Uterus (tissue), 4 donors: ENCODE results near the gene CCDC117. TPM values are rescaled to one million over a fixed set of nuclear protein-coding genes. Genes with fewer than 3 reads are reported as not detected.

Experiments used
- DNase-seq, 2 donors: peaks; one replicate each; pipeline ENCODE4 v3.0.0-alpha.2; 2019 to 2020
- H3K27ac ChIP-seq, 2 donors: fragments of 200-600 bp; sonication (generic); 1 replicate in 1 of 2; 2 replicates in 1 of 2; pipeline ENCODE4 v1.5.1; 2016 to 2018
- H3K27me3 ChIP-seq, 2 donors: fragments of 200-600 bp; sonication (generic); one replicate each; pipeline ENCODE4 v1.5.1; 2018 to 2019; ENCODE audit warnings: control low read depth in 1 of 2
- H3K36me3 ChIP-seq, 2 donors: fragments of 200-600 bp; sonication (generic); one replicate each; pipeline ENCODE4 v1.5.1; 2019; ENCODE audit warnings: control low read depth in 1 of 2
- H3K4me1 ChIP-seq, 2 donors: fragments of 200-600 bp; sonication (generic); one replicate each; pipeline ENCODE4 v1.5.1; 2018 to 2019; ENCODE audit warnings: control low read depth in 1 of 2
- H3K4me3 ChIP-seq, 2 donors: fragments of 200-600 bp; sonication (generic); 1 replicate in 1 of 2; 2 replicates in 1 of 2; pipeline ENCODE4 v1.5.1; 2018 to 2019; ENCODE audit warnings: mild to moderate bottlenecking in 1 of 2
- H3K9me3 ChIP-seq, 2 donors: fragments of 200-600 bp; sonication (generic); one replicate each; pipeline ENCODE4 v1.5.1; 2019; ENCODE audit warnings: control low read depth in 1 of 2
- CTCF ChIP-seq, 4 experiments: fragments of 200-600 bp in 2 of 4; fragments of 450-650 bp in 2 of 4; sonication (generic) in 2 of 4; IDR thresholded peaks; one replicate each; pipeline ENCODE4 v1.5.1; 2016 to 2019; ENCODE audit warnings: antibody characterized with exemption in 4 of 4, mild to moderate bottlenecking in 2 of 4, moderate library complexity in 1 of 4
- POLR2A ChIP-seq, 2 donors: fragments of 450-650 bp; IDR thresholded peaks; one replicate each; pipeline ENCODE4 v1.6.1; 2016; ENCODE audit warnings: antibody characterized with exemption in 2 of 2, mild to moderate bottlenecking in 1 of 2, moderate library complexity in 1 of 2
- intact Hi-C: fragments of 100-400 bp; cut with DNase I; formaldehyde crosslinking; loops from one replicate; pipeline ENCODE4 v1.15.1; 2023; ENCODE audit warnings: low total_unique reads
- total RNA-seq, 4 donors: library from RNA; depleted of rRNA in 3 of 4; stranded (reverse); fragments of >200 nt in 3 of 4; gene quantifications; one replicate each; pipeline versions ENCODE4 v1.1.0 to v1.2.4, GENCODE V29; 2014 to 2023
- donor health status: DM: yes; HTN: yes; CAD: no.

Gene CCDC117
- total RNA-seq, 4 donors from 2014 or later, result 13.8 to 49.8 (median 19.5) TPM

- Histone ChIP-seq H3K27ac (no peak overlapping the region), H3K36me3 (no peaks in the 10 kb centered on the region), H3K27me3 (no peaks in the 10 kb centered on the region), H3K9me3 (no peaks in the 10 kb centered on the region), H3K4me3 (no peak overlapping the region), H3K4me1 (no peaks in the 10 kb centered on the region)
- intact Hi-C loops, result loop anchor here (5.0 kb wide), 1 partner anchor 225 kb away; no protein-coding TSS in a partner anchor
- TF ChIP-seq CTCF (IDR thresholded peaks at IDR 0.05) (no peak), POLR2A (IDR thresholded peaks at IDR 0.05) (no peak)
- DNase-seq, result no peak
Observed at GRCh38 chr22:28826921-28827320, 54.4 kb downstream of the CCDC117 start.

DNA sequence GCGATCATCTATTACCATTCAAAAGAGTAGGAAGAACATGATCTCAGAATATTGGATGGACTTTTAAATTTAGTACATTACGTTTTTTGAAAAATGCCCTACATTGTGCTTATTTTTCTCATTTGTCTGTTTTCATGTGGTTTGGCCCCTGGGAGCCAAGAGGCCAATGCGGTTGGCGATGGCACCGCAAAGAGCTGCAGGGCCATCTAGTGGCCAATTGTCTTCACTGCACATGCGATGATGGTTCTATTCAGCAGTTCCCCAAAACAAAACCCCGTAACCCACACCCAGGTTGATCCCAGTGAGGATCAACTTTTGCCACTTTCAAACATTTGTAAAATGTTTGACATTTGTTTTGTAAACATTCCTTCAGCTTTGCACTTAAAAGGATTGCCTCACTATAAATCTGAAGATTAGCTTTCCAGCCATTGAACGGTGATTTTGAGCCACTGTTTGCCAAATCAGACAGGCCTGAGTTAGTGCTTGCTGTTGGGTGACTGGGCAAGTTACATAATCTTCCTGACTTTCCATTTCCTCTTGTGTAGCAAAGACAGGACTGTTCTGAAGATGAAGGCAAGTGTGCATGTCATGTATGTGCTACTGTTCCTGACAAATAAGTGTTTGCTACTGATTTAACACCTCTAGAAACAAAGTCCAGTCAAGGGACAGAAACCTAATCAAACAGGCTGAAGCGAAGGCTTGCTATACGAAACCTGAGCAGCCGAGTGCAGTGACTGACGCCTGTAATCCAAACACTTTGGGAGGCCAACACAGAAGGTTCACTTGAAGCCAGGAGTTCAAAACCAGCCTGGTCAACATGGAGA, 57.1 kb downstream of the CCDC117 start:
- intact Hi-C loops, result loop anchor here (5.0 kb wide), 1 partner anchor 227 kb away; no protein-coding TSS in a partner anchor
- Histone ChIP-seq H3K9me3 (no peaks in the 10 kb centered on the region), H3K36me3 (no peaks in the 10 kb centered on the region), H3K4me3 (no peak overlapping the region), H3K27ac (no peak overlapping the region), H3K27me3 (no peaks in the 10 kb centered on the region), H3K4me1 (no peaks in the 10 kb centered on the region)
- peak; percentile 78 to 80 for DNase-seq
- TF ChIP-seq POLR2A (IDR thresholded peaks at IDR 0.05) (no peak), CTCF (IDR thresholded peaks at IDR 0.05) (peak; percentile 95 to 97 (median 97))

DNA sequence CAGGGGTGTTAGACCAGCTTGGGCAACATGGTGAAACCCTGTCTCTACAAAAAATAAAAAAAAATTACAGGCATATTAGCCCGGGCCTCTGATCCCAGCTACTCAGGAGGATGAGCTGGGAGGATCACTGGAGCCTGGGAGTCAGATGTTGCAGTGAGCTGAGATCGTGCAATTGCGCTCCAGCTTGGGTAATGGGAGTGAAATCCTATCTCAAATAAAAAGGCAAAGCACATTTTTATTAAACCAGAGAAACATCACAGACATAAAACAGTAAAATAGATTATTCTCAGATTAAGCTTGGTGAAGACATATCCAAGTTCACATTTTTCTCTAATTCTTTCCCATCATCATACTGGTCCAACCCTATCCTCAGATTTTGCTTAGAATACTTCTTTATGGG, 57.9 kb downstream of the CCDC117 start:
- DNase-seq, result no peak
- H3K27me3 ChIP-seq, result no peaks in the 10 kb centered on the region
- intact Hi-C loops, result no loop called here
- no peak overlapping the region for H3K27ac ChIP-seq
- TF ChIP-seq POLR2A (IDR thresholded peaks at IDR 0.05), result no peak
- TF ChIP-seq CTCF (IDR thresholded peaks at IDR 0.05), result no peak
- no peaks in the 10 kb centered on the region for H3K36me3 ChIP-seq
- H3K4me1 ChIP-seq, result no peaks in the 10 kb centered on the region
- H3K4me3 ChIP-seq, result no peak overlapping the region
- H3K9me3 ChIP-seq, result no peaks in the 10 kb centered on the region

GRCh38 chr22:28831140-28832072, 58.9 kb downstream of the CCDC117 start:
- Histone ChIP-seq H3K9me3 (no peaks in the 10 kb centered on the region), H3K27ac (no peak overlapping the region), H3K4me1 (no peaks in the 10 kb centered on the region), H3K4me3 (no peak overlapping the region), H3K36me3 (no peaks in the 10 kb centered on the region), H3K27me3 (no peaks in the 10 kb centered on the region)
- no peak for TF ChIP-seq POLR2A (IDR thresholded peaks at IDR 0.05)
- no peak for TF ChIP-seq CTCF (IDR thresholded peaks at IDR 0.05)
- no peak for DNase-seq
- intact Hi-C loops, result no loop called here
